HS-5 (cell line): ENCODE data around the gene COPG1.

ENCODE experiments used
- DNase-seq: peaks from one replicate; pipeline ENCODE4 v3.0.0-alpha.2; 2012; ENCODE audit warnings: low read depth

COPG1 gene

GRCh38 chr3:129278966-129279906 lies 29.8 kb downstream of the COPG1 start:
- DNase-seq, result no peak

DNA sequence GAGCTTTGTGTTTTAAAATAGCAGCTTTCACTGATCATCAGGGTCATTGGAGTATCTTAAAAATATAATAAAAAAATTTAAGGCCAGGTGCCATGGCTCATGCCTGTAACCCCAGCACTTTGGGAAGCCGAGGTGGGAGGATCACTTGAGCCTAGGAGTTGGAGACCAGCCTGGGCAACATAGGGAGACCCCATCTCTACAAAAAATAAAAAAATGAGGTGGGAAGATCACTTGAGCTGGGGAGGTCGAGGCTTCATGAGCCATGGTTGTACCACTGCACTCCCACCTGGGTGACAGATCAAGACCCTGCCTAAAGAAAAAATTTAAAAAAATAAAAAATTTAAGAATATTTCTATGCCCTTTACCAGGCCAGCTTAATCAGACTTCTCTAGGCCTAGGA lies 30.8 kb downstream of the COPG1 start:
- DNase-seq, result no peak

DNA sequence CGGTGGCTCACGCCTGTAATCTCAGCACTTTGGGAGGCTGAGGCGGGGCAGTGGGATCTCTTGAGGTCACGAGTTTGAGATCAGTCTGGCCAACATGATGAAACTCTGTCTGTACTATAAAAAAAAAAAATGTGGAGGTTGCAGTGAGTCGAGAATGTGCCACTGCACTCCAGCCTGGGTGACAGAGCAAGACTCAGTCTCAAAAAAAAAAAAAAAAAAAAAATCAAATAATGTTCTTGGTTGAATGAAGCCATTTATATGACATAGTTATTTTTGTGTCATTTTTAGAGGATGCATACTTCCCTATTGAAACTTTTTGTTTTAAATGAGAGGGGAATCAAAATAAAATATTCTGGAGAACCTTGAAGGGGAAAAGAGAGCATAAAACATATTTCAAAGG lies 32.3 kb downstream of the COPG1 start:
- DNase-seq, result no peak

GRCh38 chr3:129282727-129283327 lies 33.4 kb downstream of the COPG1 start:
- peak; percentile 81 for DNase-seq

- DNase-seq, result no peak
Measured at GRCh38 chr3:129286081-129286480, 36.7 kb downstream of the COPG1 start.

DNA sequence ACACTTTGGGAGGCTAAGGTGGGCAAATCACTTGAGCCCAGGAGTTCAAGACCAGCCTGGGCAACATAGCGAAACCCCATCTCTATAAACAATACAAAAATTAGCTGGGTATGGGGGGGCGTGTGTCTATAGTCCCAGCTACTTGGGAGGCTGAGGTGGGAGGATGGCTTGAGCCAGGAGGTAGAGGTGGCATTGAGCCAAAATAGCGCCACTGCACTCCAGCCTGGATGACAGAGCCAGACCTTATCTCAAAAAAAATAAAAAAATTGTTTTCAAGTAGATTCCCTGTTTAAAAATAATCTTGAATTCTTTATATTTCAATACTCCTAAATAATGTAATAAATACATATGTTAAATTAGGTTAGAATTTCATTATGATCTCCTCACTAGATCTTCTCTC lies 39.0 kb downstream of the COPG1 start:
- no peak for DNase-seq

DNA sequence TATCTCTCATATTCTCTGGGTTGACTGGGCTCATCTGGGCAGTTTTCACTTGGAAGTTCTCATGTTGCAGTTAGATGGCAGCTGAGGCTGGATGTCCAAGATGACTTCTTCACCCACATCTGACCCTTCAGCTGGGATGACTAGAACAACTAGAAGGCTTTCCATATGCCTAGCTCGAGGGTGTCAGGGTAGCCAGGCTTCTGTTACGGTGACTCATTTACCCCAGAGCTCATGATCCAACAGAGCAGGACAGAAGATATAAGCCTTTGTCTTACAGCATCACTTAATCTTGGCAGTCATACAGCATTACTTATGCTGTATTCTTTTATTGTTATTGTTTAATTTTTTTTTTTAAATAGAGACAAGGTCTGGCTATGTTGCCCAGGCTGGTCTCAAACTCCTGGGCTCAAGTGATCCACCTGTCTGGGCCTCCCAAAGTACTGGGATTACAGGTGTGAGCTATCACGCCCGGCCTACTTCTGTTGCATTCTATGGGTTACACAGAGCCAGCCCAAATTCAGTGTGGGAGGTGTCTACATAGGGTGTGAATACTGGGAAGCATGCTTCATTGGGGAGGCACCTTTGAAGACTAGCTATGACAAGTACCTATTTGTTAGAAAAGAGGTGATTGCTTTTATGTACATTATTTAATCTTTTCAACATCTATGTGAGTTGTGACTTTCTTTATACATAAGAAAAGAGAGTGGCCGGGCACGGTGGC lies 40.0 kb downstream of the COPG1 start:
- no peak for DNase-seq

DNA sequence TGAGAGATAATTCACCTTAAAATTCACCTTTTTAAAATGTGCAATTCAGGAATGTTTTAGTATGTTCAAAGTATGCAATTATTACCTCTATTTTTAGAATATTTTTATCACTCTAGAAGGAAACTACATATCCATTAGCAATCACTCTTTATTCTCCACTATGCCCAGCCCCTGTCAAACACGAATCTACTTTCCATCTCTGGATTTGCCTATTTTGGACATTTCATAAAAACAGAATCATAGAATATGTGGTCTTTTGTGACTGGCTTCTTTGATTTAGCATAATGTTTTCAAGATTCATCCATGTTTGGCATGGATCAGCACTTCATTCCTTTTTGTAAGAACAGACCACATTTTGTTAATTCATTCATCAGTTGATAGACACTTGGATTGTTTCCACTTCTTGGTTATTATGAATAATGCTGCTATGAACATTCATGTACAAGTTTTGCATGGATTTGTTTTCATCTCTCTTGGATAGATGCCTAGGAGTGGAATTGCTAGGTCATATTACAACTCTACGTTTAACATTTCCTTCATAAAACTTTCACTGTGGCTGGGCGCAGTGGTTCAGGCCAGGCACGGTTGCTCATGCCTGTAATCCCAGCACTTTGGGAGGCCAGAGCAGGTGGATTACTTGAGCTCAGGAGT lies 42.0 kb downstream of the COPG1 start:
- no peak for DNase-seq

DNA sequence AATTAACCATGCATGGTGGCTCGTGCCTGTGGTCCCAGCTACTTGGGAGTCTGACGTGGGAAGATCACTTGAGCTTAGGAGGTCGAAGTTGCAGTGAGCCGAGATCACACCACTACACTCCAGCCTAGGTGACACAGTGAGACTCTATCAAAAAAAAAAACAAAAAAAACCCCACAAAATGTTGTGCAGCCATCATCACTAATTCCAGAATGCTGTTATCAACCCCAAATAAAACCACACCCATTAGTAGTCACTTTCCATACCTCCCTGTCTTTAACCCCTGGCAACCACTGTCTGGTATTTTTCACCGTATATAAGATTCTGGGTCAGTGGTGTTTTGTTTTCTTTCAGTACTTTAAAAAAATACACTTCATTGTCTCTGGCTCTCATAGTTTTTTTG lies 45.9 kb downstream of the COPG1 start:
- no peak for DNase-seq

- no peak for DNase-seq
Measured at GRCh38 chr3:129304146-129304961, 54.9 kb downstream of the COPG1 start.

DNA sequence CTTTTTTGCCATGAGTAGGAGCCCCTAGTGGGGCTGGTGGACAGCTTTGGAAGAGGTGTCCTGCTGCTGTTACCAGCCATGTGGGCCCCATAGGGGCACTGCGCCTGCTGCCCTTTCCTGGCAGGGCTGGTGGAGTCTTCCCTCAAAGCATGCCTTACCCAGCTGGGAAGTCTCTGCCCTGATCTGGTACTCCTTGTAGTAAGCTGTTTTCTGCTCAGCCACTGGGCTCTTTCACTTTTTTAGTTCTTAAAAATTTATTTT lies 55.5 kb downstream of the COPG1 start:
- no peak for DNase-seq

GRCh38 chr3:129305592-129306091 lies 56.2 kb downstream of the COPG1 start:
- no peak for DNase-seq

DNA sequence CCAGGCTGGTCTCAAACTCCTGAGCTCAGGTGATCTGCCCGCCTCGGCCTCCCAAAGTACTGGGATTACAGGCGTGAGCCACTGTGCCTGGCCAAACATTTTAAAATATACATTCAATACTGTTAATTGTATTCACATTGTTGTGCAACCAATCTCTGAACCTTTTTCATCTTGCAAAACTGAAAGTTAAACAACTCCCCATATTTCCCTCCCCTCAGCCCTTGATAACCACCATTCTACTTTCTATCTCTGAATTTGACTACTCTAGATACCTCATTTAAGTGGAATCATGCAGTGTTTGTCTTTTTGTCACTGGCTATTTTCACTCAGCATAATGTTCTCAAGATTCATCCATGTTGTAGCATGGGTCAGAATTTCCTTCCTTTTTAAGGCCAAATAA lies 59.2 kb downstream of the COPG1 start:
- no peak for DNase-seq

DNA sequence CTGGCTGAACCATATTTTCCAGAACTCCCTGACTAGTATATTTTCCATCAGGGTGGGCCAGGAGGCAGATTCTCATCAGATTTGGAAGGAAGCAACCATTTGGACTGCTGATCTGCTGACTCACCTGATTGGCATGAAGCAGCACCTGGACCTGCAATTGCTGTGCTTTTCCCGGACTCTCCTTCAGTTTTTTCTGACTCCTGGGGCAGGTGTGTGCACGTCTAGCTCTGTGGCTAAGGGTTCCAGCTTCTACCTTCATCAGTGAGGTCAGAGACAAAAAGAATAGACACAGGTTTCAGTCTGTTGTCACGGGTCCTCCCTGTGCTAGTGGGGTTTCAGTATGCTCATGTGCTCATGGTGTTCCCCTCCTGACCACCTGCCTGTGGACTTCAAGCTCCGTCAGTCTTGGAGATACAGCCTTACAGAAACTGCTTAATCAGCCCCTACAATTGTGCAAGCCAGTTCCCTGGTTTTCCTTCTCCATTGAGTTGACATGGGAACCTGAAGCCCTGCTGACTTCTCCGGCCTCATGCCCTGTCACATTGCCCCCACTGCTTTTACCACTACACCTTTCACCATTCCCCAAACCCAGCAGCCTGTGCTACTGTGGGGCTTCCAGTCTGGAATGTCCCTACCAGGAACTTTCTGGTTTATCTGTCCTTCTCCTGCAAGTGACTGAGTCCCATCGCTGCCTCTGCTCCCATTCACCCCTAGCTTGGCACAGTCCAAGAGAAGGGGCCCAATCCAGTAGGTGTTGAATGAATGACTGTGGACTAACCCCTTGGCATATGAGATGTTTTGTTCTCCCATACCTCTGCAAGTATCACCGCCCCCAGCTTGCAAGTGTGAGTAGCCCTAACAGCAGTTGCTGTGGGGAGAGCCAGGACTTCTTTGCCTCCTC lies 61.0 kb downstream of the COPG1 start:
- no peak for DNase-seq

DNA sequence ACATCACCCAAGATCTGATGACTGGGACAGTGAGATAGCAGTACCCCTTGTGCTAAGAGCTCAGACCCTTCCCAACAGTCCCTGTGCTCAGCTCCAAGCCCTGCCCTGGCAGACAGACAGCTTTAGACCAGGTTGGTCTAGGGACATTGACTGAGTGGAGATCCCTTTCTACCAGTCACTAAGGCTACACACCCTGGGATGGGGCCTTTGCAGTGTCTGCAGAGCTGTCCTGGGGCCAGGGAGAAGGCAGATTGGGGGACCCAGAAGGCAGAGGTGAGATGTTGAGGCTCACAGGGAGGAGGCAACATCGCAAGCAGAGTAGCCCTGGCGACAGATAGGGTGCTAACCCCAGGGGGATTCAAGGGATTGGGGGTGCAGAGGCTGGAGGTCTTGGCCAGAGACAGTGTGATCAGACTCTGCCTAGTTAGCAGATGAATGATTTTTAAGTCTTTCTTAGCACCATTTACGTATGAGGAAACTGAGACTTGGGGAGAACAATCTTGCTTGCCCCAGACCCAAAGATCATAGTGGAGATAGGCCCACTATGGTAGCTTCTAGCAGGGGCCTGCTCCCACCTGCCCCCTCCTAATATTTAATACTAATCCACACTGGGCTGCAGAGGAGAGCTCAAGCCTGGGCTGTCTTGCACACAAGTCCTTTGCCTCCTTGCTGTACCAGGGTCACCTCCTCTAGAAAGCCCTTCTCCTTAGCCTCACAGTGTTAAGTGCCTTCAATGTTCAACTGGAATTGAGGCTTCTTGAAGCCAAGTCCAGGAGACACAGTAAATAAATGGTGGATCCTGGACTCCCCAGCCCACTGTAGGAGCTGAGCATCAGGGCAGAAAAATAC lies 61.9 kb downstream of the COPG1 start:
- no peak for DNase-seq

DNA sequence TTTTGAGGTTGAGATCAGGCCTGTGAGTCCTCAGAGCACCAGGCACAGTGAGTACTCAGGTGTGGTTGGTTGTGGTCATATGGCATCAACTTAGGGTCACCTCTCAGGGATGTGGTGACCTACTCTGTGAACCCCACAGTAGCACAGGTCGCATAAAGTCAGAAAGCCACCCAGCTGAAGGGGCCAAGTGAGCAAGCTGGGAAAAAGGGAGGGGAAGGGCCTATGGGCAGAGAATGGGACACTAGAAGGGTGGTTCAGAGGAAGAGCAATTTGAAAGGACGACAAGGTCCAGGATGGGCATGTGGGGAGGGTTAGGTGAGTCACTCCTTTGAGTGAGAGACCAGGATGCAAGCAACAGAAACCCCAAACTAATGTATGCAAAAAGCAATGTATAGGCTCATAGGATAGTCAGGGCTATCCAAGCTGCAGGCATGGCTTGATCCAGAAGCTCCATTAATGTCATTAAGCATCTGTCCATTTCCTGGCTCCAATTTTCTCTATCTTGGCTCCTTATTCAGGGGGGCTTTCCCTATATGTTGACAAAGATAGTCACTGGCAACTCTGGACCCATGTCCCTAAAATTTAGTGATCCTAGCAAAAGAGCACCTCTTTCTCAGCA lies 62.7 kb downstream of the COPG1 start:
- no peak for DNase-seq

- no peak for DNase-seq
Measured at GRCh38 chr3:129312671-129313414, 63.4 kb downstream of the COPG1 start.

DNA sequence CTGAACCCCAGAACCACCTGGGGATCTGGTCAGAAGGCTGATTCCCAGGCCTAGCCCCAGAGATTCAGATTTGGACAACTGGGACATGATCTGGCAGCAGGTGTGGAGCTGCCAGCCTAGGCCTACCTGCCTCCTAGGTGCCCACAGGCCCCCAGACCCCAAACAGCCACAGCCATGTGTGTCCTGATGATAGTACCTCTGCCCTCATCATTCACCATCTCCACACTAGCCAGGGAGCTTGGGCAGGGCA lies 63.9 kb downstream of the COPG1 start:
- DNase-seq, result no peak
